ENCODE data around the gene ETFA.
"Not testable (repeated sequence)": the region's sequence is repeated elsewhere in the genome, so short reads cannot be mapped to it uniquely, and the experiment has no call there.

ETFA gene

DNA sequence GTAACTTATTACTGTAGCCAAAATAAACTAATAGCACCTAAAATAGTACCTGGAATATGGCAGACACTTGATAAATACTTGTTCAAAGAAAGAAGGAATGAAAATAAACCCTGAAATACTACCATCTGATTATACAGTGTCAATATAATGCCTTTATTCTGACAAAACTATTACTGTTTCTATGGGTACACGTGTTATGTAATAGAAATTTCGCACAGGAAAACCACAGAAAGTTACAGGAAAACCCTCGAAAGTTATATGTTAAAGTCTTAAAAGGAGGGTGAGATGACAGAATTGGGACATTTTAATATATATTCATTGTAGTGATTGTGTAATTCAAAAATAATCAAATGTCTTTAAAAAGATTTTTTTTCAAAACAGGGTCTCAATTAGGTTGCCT lies 28.8 kb downstream of the ETFA start:
- DNase-seq (ENCODE audit: low read depth, low spot score): no peak

DNA sequence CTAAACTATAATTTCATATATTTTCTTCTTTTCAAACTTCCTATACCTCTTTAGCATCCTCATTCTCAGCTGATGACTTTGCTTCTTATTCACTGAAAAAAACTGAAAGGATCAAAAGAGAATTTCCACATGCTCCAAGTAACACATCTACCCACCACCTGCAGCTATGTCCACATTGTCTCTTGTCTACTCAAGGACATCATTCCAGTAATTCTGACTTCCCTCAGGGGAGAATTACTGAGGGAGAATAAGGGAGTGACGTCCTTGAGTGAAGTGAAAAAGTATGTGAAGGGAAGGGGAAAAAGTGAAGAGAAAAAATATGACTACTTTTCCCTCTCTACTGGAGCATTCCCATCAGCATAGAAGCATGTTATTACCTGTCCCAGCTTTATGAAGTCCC lies 32.6 kb downstream of the ETFA start:
- no peak for DNase-seq (ENCODE audit: low read depth, low spot score)

DNA sequence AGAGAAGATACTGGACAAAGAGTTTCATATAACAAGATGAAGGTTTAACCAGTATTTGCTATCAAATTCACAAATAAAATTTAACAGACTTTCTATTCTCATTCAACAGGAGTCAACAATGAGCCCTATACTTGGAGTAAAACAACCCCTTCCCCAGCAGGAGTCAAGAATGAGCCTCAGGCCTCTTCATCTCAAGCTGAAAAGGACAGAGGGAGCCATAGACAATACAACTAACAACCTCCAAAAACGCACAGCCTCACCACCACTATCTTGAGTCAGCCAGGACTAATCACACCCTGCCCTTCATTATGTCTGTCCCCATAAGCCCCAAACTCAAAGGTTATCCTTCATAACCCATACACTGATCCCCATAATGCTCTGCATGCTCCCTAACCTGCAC lies 36.4 kb downstream of the ETFA start:
- no peak for DNase-seq (ENCODE audit: low read depth, low spot score)

DNA sequence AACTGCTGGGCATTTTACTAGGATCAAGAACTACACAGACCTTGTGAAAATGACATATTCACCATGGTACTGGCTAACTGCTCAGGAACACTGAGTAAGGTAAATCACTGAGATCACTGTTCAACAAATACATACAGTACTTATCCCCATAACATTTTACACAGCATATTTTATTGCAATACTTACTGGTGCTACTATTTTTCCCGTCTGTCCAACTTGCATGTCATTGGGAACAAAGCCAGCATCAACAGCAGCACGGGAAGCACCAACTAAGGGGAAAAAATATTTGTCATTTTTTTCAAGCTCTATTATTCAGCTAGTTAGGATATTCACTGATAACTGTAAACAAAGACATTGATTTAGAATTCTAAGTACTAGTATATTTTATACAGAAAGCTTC lies 37.0 kb downstream of the ETFA start:
- DNase-seq (ENCODE audit: low read depth, low spot score): no peak

DNA sequence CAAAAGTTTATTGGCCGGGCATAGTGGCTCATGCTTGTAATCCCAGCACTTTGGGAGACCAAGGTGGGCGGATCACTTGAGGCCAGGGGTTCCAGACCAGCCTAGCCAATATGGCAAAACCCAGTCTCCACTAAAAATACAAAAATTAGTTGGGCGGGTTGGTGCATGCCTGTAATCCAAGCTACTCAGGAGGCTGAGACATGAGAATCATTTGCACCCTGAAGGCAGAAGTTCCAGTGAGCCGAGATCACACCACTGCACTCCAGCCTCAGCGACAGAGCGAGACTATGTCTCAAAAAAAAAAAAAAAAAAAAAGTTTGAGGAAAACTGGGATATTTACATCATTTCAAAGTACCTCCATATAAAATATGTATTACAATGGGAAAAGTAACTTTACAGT lies 40.4 kb downstream of the ETFA start:
- DNase-seq (ENCODE audit: low read depth, low spot score): no peak

DNA sequence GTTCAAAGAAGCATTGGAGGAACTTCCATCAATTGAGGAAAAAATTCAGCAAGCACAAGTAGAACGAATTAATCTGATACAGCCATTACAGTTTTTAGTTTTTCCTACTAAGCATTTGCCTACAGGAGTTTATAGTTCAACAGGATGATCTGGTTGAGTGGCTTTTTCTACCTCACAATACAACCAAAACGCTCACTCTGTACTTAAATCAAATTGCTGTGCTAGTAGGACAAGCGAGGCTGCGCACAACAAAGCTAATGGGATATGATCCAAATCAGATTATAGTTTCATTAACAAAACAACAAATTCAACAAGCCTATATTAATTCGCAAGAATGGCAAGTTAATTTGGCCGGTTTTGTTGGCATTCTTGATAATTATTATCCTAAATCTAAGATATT lies 44.2 kb downstream of the ETFA start:
- no peak for DNase-seq (ENCODE audit: low read depth, low spot score)

DNA sequence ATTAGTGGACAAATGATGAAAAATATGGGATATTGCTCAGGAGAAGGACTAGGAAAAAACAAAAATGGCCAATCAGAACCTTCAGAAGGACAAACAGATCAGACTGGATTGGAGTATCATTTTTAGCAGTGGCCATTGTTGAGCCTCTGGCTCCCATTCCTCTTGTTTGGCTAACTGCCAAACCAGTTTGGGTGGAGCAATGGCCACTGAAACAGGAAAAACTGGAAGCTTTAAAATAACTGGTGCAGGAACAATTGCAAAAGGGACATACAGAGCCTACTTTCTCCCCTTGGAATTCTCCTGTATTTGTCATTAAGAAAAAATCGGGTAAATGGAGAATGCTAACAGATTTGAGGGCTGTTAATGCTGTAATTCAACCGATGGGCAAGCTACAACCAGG lies 45.5 kb downstream of the ETFA start:
- not testable (repeated sequence) for DNase-seq (ENCODE audit: low read depth, low spot score)

DNA sequence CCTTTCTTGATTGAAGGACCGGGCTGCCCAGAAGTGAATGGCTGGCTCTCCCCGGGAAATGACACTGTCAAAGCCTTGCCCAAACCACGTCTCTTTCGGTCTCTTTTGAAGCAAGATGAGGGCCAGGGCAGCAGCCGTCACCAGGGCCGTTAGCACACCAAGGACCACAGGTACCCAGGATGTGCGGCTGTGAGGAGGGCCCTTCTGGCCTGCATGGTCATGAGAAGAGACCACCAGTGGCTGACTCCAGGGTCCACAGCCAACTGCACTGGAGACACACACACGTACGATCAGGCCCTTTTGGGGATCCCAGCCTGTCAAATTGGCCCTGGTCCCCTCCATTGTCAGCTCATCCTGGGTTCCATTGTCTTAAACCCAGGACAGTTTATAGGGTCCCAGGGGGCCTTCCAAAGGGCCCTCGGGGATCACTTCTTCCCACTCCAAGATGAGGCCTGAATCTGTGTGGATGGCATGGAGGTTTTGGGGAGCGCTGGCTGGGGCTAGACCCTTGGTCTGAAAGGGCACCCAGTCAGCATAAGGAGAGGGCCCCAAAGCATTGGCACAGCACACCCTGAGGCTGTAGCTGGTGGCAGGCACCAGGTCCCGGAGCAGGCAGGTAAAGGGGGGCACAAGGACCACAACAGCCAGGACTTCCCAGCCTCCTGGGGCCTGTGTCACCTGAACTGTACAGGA lies 50.9 kb downstream of the ETFA start:
- no peak for DNase-seq (ENCODE audit: low read depth, low spot score)

DNA sequence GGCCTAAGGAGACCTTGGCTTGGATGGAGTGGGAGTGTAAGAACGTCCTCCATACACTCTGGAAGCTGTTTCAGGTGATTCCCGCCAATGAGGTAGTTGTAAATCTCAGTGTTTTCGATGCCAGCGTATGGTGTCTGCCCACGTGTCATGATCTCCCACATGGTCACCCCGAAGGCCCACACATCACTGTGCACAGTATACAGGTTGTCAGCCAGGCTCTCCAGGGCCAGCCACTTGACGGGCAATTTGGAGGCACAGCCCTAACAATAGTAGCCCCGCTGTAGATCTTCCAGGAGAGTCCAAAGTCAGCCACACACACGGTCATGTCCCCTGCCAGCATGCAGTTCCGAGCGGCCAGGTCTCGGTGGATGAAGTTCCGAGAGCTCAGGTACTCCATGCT lies 51.9 kb downstream of the ETFA start:
- DNase-seq (ENCODE audit: low read depth, low spot score): no peak

DNA sequence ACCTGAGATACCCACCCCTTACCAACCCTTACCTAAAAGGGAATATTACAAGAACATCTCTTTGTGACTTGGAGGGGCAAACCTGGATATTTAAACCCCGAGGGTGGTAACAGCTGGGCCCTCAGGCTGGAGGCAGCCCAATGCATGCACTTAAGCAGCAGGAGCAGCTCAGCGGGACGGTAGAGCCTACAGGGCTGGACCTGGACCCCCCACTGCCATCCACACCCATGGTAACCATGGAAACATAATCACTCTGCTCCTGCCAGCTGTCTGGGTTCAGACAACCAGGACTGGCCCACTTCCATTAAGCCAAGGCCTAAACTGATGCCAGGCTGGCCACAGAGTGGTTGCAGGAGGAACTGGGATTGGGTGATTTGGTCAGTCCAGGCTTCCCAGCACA lies 52.8 kb downstream of the ETFA start:
- DNase-seq (ENCODE audit: low read depth, low spot score): no peak

DNA sequence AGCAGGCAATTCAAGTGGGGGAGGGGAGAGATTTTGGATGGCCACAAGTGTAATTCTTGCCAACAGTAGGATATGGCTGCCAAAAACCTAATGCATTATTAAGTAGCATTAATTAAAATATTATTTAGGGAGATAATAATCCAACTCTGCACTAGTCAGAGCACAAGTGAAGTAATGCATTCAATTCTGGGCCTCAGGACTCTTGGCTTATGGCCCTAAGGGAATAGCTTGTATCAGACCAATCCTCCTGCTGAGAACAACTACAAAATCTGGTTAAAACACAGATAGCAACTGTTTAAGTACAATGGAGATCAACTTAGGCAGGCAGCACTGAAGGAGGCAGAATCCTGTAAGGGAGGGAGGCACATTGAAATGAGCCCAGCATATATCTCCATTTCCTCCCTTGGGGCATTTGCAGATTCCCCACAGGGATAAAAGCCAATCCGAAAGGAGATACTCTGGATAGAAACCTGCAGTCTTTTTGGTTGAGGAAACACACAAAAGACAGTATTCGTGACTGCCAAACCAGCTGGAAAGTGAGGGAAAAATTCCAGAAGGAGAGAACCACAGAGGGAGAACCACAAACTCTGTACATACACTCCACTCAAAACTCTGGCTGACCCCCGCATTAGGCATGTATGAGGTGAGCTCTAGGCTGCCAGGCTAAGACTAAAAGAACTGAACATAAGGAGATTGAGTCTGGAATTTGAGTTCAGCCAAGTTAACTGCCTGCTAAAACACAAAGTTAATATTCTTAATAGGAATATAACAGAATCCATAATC lies 57.4 kb downstream of the ETFA start:
- DNase-seq (ENCODE audit: low read depth, low spot score): no peak

DNA sequence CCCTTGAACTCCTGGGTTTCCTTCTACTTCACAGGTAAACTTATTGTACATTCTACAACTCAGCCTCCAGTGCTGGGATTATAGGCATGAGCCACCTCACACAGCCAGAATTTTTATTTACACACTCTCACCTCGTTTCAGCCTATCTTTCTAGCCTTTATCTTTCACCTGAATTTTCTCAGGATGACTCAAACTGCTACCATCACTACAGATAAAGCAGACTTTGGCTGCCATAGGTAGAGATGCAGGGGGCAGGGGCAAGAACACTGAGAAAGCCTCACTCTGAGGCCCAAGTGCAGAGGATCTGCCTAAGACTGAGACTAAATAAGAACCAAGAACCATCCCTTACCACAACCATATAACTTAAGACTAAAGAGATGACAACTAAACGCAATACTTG lies 59.0 kb downstream of the ETFA start:
- DNase-seq (ENCODE audit: low read depth, low spot score): no peak

DNA sequence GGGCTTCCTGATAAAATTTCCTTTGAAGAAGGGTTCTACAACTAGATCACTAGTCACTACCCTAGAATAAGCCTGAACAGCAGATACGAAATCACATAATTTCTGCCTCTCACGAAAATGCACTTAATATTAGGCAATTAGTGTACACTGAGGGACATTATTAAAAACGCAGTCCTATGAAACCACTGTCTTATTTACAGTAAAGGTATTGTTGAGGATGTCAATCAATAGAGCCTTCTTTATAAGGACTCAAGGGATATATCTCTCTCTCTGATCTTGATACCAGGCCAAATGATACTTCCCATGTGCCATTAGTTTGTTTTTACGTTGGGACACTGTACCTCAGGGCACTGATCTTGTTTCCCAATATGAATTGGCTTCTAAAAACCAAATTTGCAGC lies 59.6 kb downstream of the ETFA start:
- DNase-seq (ENCODE audit: low read depth, low spot score): no peak

DNA sequence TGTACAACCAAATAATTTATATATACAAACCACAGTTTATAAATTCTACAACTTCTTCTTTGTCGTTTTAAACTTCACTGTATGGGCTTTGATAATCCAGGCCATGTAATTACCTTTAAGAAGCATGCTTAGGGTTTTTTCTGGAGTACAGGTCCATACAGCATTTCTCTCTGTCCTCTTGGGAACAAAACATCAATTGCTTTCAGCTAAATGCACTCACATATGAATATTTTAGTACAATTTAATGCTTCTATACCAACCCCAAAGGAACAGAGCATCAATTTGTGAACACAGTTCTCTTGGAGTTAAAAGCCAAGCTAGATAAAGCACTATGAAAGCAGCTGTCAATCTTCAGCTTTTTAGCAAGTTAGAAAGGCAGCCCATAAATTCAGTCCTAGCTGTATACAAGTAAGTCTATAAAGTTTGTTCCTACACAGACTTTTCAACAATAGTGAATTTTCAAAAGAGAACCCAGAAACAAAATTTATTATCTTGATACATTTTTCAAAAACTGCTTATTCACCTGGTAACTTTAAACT lies 66.1 kb downstream of the ETFA start:
- DNase-seq (ENCODE audit: low read depth, low spot score): no peak

DNA sequence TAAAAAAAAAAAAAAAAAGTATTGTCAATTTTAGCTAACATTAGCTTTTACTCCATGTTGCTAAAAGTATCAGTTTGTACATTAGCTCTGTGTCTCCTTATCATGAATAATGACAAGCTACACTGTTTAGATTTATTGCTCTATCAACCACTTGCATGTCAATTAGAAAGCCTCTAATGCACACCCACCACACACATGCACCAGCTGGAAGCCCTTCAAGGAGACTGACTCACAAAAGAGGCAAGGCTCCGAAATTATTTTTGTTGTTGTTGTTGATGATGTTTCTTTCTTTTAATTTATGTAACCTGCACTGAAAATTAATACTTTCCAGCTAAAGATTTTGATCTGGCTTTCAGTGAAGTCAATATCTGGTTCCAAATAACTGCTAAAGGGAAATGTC lies 71.5 kb downstream of the ETFA start:
- no peak for DNase-seq (ENCODE audit: low read depth, low spot score)

DNA sequence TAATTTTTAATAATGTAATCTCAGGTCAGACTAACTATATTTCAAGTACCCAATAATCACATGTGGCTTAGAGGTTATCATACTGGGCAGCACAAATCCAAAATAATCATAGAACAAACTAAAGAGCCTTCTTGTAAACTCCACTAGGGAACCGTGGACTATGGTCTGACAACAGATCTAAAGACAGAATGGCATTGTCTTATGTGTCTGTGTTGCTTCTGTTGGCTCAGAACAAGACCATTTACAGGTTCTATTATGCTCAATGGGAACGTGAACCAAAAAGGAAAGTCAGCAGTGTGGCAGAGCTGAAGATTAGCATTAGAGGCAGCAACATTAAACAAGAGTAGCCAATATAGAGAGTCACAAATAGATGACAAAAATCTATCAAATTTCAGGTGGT lies 74.9 kb downstream of the ETFA start:
- no peak for DNase-seq (ENCODE audit: low read depth, low spot score)

DNA sequence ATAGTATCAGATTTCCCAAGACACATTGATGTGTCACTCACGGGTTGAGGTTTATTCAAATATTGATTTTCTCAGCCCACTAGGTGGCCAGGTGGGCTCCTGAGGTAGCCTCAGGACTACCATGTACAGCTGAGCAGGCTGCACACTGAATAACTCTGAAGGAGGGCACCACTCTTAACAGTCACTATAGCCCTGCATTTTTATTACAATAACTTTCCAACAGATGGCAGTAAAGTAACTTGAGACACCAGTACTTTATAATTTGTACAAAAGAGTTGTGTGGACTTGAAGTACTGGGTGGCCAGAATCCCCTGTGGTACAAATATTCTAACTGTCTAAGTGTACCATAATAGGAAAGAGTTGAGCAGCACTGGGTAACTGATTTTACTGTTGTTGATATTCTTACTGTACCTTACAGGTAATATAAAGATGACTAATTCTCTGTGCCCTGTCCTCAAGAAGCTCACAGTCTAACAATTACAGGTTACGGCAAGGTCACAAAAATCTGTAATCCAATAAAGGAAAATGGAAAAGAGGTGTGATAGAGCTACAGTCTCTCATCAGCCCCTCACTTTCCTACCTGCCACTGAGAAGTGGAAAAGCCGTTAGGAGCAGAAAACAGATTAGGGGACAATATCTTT lies 76.0 kb downstream of the ETFA start:
- DNase-seq (ENCODE audit: low read depth, low spot score): no peak

DNA sequence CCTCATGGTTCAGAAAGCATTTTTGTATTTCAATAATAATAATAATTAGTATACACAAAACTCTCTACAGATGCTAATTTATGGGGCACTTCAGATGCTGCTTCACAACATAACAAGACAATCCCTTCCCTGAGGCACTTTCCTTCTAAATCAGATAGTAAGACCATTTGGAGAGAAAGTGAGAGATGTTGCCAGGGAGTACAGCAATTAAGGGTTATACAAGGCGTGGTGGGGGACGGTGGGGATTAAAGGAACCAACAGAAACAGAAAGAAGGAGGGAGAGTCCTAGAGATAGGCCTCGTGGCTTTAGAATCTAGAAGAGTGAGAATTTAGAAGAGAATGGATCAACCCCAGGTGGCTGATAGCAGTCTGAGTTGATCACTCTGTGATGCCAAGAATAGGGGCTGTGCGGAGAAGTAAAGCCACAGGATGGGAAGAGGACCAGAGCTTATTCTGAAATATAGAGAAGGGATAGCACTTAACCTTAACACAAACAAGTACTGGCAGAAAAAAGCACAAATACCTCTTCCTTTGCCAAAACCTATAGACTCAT lies 76.9 kb downstream of the ETFA start:
- DNase-seq (ENCODE audit: low read depth, low spot score): no peak

DNA sequence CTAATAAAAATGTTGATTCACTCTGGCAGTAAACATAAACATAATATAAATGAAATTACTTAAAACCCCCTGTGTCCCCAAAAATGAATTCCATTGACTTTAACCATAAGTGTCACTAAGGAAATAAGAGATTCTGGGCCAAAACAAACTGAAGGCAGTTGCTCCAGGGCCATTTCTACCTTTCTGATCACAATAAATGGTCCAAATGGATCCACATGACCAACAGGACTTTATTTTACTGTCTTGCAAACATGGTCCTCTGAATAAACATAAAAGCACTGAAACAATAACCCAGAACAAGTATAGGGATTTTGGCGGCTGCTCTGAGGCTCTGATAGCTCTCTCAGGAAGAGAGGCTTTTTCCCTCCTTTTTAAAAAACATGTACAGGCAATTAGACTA lies 77.3 kb downstream of the ETFA start:
- DNase-seq (ENCODE audit: low read depth, low spot score): no peak

DNA sequence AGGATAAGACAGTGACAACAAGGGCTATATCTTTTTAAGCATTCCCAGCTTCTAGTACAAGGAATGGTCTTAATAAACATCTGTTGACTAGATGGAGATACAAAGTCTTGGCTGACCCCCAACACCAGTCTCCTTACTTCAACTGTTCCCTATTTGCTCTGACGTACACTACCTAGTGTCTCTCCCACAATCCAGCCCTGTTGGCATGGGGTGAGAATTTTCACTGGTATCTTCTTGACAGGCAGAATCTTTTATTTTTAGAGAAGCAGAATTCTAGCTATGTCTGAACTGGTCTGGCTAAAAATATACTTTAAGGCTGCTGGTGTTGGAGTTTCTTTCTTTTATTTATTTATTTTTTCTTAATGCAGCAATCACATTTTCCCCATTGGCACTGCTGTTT lies 82.0 kb downstream of the ETFA start:
- no peak for DNase-seq (ENCODE audit: low read depth, low spot score)

DNA sequence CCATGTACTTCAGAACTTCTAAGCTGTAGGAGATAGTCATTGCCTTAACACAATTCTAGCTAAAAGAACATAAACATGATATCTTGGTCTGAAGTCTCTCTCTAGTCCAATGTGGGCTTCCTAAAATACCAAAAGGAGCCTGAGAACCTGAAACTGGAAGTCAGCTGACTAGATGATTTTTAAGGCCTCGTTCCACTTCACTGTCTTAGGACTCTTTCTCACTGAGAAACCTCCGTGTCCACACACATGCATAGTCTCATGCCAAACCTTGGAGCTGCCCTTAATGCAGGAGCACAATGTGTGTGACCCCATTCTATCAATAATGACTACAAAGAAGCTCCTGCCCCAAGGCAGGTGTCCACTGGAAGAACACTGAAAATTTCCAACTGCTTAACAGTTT lies 87.7 kb downstream of the ETFA start:
- no peak for DNase-seq (ENCODE audit: low read depth, low spot score)

DNA sequence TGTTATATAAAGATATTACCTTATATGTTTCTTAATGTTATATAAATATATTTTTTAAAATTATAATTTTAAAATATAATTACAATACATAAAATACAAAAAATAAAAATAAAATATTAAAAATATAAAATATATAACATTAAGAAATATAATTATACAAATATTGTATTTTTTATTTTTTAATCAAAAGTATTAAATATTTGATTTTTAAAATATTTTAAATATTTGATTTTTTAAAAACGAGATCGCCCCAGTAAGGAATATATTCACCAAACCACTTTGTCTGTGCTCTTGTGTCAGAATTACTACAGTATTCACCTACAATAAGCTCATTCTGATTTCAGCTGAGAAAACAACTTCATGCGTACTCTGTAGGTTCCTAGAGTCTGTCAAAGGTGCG lies 89.1 kb downstream of the ETFA start:
- no peak for DNase-seq (ENCODE audit: low read depth, low spot score)
